ENCODE data around the gene LRRC74A. TPM values are rescaled to one million over a fixed set of nuclear protein-coding genes. Genes with fewer than 3 reads are reported as not detected.

LRRC74A gene
- total RNA-seq, 1 donor from 2014 or later: not detected

Other genes starting within 250 kb of the LRRC74A start
- 9.0 TPM for gene VASH1, start 64.9 kb upstream of the LRRC74A start, total RNA-seq
- 32.1 TPM for gene ANGEL1, start 13.5 kb upstream of the LRRC74A start, total RNA-seq
- gene IRF2BPL, start 202.3 kb downstream of the LRRC74A start, total RNA-seq: 77.2 TPM